Measurements from ENCODE around the gene PANK1.

PANK1 gene

DNA sequence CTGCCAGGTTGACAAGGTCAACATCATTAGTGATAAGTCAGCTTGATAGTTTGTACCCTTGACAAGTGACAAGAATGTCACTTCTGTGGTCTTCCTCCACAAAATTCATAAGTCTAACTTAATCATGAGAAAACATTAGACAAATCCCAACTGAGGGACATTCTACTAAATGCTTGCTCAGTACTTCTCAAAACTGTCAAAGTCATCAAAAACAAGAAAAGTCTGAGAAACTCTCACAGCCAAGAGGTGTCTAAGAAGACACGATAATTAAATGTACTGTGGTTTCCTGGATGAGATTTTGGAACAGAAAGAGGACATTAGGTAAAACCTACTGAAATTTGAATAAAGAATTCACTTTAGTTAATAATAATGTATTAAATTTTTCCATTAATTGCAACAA lies 79.9 kb downstream of the PANK1 start (continued):
- TF ChIP-seq ZBTB17 (tag by site-specific recombination; IDR thresholded peaks at IDR 0.05) (no peak), ZNF426 (tag by site-specific recombination; IDR thresholded peaks at IDR 0.05) (no peak), ZNF211 (tag by site-specific recombination; IDR thresholded peaks at IDR 0.05; ENCODE audit: low read depth) (no peak)

DNA sequence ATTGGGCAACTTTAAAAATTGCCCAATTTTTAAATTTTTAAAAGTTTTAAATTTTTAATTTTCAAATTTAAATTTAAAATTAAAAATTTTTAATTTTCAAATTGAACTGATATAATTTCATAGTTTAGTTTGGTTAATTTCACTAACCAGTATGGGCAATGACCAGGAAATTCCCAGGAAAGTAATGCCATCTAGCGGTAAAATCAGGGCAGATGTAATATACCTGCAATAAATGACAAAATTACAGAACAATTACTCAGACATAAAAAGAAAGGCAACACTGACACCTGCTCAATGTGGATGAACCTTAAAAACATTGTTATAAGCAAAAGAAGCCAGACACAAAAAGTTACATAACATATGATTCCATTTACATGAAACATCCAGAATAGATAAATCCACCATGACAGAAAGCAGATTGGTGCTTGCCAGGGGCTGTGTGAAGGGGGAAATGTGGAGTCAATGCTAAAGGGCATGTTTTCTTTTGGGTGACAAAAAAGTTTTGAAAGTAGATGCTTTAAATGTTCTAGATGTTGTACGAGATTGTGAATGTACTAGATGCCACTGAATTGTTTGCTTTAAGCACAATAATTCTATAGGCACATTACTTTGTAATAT lies 81.1 kb downstream of the PANK1 start:
- H3K36me3 ChIP-seq (ENCODE audit: control insufficient read depth in 2 of 2, insufficient read depth in 1 of 2, low read length in 2 of 2), result no peaks in the 10 kb centered on the region
- no peaks in the 10 kb centered on the region for H3K9me3 ChIP-seq (ENCODE audit: control insufficient read depth, insufficient read depth, low read depth, low read length)
- H3K27ac ChIP-seq (ENCODE audit: extremely low read depth, low read depth, low read length), result no peak overlapping the region
- TF ChIP-seq ZNF426 (tag by site-specific recombination; IDR thresholded peaks at IDR 0.05), result no peak
- 0 out of 2 replicates have a peak, but pooled peaks have one; percentile 16 for TF ChIP-seq ZEB2 (tag by site-specific recombination; IDR thresholded peaks at IDR 0.05)
- 0 out of 2 replicates have a peak, but pooled peaks have one; percentile 50 for TF ChIP-seq ZNF660 (tag by site-specific recombination; IDR thresholded peaks at IDR 0.05)
- peak; percentile 91 for TF ChIP-seq ZNF654 (tag by site-specific recombination; IDR thresholded peaks at IDR 0.05; ENCODE audit: low read depth)
- ChIA-PET POLR2A (interaction anchor here (1.2 kb wide), 1 partner anchor 80 kb away, joined by 3 read pairs; no protein-coding TSS in a partner anchor), CTCF (interaction anchor here (0.7 to 2.2 kb wide), 12 partner anchors 9 to 311 kb away, joined by 3 to 16 read pairs (median 4); no protein-coding TSS in a partner anchor)
- H3K4me3 ChIP-seq (ENCODE audit: low read depth, low read length), result no peak overlapping the region
- H3K4me1 ChIP-seq (ENCODE audit: control insufficient read depth, insufficient read depth, low read length), result 0 out of 2 replicates have a peak, but pooled peaks cover 4% of the 10 kb centered on the region

DNA sequence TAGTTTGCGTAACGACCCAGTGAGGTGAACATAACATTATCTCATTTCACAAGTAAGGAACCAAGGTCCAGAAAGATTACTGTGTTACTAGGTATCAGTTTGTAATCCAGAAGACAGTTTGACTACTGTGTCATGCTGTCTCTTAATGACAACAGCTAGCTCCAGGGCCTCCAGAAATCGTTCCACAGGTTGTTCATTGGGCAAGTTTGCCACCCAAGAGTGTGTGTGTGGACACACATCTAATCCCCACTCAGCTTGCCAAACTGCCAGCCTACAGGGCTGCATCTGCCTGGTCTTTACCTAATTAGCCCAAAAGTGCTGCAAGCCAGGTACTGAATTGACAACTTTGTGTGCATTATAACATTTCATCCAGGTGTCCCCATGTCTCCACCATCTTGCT lies 81.7 kb downstream of the PANK1 start:
- no peak for TF ChIP-seq ZNF184 (tag by site-specific recombination; IDR thresholded peaks at IDR 0.05)
- no peak for TF ChIP-seq ZNF404 (tag by site-specific recombination; IDR thresholded peaks at IDR 0.05)
- TF ChIP-seq, protein P1, sequence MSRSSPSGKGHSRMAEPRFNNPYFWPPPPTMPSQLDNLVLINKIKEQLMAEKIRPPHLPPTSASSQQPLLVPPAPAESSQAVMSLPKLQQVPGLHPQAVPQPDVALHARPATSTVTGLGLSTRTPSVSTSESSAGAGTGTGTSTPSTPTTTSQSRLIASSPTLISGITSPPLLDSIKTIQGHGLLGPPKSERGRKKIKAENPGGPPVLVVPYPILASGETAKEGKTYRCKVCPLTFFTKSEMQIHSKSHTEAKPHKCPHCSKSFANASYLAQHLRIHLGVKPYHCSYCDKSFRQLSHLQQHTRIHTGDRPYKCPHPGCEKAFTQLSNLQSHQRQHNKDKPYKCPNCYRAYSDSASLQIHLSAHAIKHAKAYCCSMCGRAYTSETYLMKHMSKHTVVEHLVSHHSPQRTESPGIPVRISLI (tag by site-specific recombination; IDR thresholded peaks at IDR 0.05), result no peak
- TF ChIP-seq ZNF548 (tag by site-specific recombination; IDR thresholded peaks at IDR 0.05), result no peak
- TF ChIP-seq, protein P2, sequence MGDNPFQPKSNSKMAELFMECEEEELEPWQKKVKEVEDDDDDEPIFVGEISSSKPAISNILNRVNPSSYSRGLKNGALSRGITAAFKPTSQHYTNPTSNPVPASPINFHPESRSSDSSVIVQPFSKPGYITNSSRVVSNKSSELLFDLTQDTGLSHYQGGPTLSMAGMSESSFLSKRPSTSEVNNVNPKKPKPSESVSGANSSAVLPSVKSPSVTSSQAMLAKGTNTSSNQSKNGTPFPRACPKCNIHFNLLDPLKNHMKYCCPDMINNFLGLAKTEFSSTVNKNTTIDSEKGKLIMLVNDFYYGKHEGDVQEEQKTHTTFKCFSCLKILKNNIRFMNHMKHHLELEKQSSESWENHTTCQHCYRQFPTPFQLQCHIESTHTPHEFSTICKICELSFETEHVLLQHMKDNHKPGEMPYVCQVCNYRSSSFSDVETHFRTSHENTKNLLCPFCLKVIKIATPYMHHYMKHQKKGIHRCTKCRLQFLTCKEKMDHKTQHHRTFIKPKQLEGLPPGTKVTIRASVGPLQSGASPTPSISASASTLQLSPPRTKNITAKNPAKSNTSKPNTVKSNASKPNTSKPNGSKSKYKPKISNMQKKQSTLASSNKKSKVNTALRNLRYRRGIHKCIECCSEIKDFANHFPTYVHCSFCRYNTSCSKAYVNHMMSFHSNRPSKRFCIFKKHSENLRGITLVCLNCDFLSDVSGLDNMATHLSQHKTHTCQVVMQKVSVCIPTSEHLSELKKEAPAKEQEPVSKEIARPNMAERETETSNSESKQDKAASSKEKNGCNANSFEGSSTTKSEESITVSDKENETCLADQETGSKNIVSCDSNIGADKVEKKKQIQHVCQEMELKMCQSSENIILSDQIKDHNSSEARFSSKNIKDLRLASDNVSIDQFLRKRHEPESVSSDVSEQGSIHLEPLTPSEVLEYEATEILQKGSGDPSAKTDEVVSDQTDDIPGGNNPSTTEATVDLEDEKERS (tag by site-specific recombination; IDR thresholded peaks at IDR 0.05), result no peak
- TF ChIP-seq SCRT1 (tag by site-specific recombination; IDR thresholded peaks at IDR 0.05; ENCODE audit: borderline replicate concordance), result no peak
- TF ChIP-seq, protein P3, sequence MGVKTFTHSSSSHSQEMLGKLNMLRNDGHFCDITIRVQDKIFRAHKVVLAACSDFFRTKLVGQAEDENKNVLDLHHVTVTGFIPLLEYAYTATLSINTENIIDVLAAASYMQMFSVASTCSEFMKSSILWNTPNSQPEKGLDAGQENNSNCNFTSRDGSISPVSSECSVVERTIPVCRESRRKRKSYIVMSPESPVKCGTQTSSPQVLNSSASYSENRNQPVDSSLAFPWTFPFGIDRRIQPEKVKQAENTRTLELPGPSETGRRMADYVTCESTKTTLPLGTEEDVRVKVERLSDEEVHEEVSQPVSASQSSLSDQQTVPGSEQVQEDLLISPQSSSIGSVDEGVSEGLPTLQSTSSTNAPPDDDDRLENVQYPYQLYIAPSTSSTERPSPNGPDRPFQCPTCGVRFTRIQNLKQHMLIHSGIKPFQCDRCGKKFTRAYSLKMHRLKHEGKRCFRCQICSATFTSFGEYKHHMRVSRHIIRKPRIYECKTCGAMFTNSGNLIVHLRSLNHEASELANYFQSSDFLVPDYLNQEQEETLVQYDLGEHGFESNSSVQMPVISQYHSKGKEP (tag by site-specific recombination; IDR thresholded peaks at IDR 0.05), result no peak
- TF ChIP-seq ZNF654 (tag by site-specific recombination; IDR thresholded peaks at IDR 0.05; ENCODE audit: low read depth), result no peak
- TF ChIP-seq, protein P4, sequence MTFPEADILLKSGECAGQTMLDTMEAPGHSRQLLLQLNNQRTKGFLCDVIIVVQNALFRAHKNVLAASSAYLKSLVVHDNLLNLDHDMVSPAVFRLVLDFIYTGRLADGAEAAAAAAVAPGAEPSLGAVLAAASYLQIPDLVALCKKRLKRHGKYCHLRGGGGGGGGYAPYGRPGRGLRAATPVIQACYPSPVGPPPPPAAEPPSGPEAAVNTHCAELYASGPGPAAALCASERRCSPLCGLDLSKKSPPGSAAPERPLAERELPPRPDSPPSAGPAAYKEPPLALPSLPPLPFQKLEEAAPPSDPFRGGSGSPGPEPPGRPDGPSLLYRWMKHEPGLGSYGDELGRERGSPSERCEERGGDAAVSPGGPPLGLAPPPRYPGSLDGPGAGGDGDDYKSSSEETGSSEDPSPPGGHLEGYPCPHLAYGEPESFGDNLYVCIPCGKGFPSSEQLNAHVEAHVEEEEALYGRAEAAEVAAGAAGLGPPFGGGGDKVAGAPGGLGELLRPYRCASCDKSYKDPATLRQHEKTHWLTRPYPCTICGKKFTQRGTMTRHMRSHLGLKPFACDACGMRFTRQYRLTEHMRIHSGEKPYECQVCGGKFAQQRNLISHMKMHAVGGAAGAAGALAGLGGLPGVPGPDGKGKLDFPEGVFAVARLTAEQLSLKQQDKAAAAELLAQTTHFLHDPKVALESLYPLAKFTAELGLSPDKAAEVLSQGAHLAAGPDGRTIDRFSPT (tag by site-specific recombination; IDR thresholded peaks at IDR 0.05), result no peak
- TF ChIP-seq, protein P5, sequence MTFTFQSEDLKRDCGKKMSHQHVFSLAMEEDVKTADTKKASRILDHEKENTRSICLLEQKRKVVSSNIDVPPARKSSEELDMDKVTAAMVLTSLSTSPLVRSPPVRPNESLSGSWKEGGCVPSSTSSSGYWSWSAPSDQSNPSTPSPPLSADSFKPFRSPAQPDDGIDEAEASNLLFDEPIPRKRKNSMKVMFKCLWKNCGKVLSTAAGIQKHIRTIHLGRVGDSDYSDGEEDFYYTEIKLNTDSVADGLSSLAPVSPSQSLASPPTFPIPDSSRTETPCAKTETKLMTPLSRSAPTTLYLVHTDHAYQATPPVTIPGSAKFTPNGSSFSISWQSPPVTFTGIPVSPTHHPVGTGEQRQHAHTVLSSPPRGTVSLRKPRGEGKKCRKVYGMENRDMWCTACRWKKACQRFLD (tag by site-specific recombination; IDR thresholded peaks at IDR 0.05), result no peak
- TF ChIP-seq OSR2 (tag by site-specific recombination; IDR thresholded peaks at IDR 0.05), result no peak
- TF ChIP-seq, protein P6, sequence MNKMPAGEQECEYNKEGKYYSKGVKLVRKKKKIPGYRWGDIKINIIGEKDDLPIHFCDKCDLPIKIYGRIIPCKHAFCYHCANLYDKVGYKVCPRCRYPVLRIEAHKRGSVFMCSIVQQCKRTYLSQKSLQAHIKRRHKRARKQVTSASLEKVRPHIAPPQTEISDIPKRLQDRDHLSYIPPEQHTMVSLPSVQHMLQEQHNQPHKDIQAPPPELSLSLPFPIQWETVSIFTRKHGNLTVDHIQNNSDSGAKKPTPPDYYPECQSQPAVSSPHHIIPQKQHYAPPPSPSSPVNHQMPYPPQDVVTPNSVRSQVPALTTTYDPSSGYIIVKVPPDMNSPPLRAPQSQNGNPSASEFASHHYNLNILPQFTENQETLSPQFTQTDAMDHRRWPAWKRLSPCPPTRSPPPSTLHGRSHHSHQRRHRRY (tag by site-specific recombination; IDR thresholded peaks at IDR 0.05), result no peak
- Histone ChIP-seq H3K4me1 (ENCODE audit: control insufficient read depth, insufficient read depth, low read length) (0 out of 2 replicates have a peak, but pooled peaks cover 4% of the 10 kb centered on the region), H3K27ac (ENCODE audit: extremely low read depth, low read depth, low read length) (no peak overlapping the region), H3K9me3 (ENCODE audit: control insufficient read depth, insufficient read depth, low read depth, low read length) (no peaks in the 10 kb centered on the region), H3K36me3 (ENCODE audit: control insufficient read depth in 2 of 2, insufficient read depth in 1 of 2, low read length in 2 of 2) (no peaks in the 10 kb centered on the region), H3K4me3 (ENCODE audit: low read depth, low read length) (no peak overlapping the region)
- ChIA-PET POLR2A (no interaction called here), CTCF (interaction anchor here (1.0 to 5.0 kb wide), 11 partner anchors 10 to 292 kb away, joined by 3 to 21 read pairs (median 4); partner anchors contain the start of gene IFIT5)

All from HEK293 (cell line).